GM06990 (cell line): ENCODE measurements around the gene ACTL6B.

Experiments
- DNase-seq: peaks from one replicate; pipeline ENCODE4 v3.0.0-alpha.2; 2011; ENCODE audit not compliant: insufficient read length; ENCODE audit errors: extremely low read depth
- H3K27me3 ChIP-seq: replicated peaks from 2 replicates; pipeline ENCODE4 v1.6.0; 2011; ENCODE audit warnings: low read length; ENCODE audit not compliant: control insufficient read depth, insufficient read depth
- H3K36me3 ChIP-seq: 2 replicates; pipeline ENCODE4 v1.5.1; 2011; ENCODE audit warnings: low read length; ENCODE audit not compliant: control insufficient read depth, insufficient read depth
- H3K4me3 ChIP-seq: replicated peaks from 2 replicates; pipeline ENCODE4 v1.5.1; 2011; ENCODE audit warnings: low read depth, mild to moderate bottlenecking, control low read depth, low read length
- TF ChIP-seq, protein P1 (sequence below): IDR thresholded peaks from 2 replicates; pipeline ENCODE4 v1.5.1; 2011; ENCODE audit warnings: low read length, control low read depth, mild to moderate bottlenecking, inconsistent platforms; ENCODE audit not compliant: insufficient read depth, poor library complexity, severe bottlenecking

Gene ACTL6B

DNA sequence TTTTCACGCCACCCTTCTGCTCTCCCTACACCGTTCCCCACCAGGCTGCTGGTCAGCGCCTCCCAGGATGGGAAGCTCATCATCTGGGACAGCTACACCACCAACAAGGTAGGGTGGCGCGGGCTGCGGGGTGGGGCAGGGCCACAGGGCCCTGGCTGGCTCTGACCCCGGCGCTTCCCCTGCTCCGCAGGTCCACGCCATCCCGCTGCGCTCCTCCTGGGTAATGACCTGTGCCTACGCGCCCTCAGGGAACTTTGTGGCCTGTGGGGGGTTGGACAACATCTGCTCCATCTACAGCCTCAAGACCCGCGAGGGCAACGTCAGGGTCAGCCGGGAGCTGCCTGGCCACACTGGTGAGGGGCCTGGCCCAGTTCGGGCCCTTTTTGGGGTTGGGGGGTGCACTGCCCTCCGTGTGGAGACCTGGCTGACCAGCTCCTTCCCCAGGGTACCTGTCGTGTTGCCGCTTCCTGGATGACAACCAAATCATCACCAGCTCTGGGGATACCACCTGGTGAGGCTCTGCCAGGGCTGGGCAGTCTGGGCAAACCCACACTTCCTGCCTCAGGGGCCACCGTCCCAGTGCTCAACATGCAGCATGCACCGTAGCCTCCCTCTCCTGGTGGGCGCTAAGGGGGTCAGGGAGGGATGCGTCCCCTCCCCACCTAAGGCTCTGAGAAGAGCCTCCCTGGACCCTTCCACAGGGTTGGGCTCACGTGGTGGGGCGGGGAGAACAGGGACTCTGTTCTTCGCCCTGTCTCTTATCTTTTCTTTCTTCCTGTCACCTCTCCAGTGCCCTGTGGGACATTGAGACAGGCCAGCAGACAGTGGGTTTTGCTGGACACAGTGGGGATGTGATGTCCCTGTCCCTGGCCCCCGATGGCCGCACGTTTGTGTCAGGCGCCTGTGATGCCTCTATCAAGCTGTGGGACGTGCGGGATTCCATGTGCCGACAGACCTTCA lies 21.3 kb upstream of the ACTL6B start:
- TF ChIP-seq, protein P1, sequence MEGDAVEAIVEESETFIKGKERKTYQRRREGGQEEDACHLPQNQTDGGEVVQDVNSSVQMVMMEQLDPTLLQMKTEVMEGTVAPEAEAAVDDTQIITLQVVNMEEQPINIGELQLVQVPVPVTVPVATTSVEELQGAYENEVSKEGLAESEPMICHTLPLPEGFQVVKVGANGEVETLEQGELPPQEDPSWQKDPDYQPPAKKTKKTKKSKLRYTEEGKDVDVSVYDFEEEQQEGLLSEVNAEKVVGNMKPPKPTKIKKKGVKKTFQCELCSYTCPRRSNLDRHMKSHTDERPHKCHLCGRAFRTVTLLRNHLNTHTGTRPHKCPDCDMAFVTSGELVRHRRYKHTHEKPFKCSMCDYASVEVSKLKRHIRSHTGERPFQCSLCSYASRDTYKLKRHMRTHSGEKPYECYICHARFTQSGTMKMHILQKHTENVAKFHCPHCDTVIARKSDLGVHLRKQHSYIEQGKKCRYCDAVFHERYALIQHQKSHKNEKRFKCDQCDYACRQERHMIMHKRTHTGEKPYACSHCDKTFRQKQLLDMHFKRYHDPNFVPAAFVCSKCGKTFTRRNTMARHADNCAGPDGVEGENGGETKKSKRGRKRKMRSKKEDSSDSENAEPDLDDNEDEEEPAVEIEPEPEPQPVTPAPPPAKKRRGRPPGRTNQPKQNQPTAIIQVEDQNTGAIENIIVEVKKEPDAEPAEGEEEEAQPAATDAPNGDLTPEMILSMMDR = no peak
- no peaks in the 10 kb centered on the region for H3K27me3 ChIP-seq
- DNase-seq = no peak
- H3K36me3 ChIP-seq = peaks cover 42% of the 10 kb centered on the region
- no peak overlapping the region for H3K4me3 ChIP-seq

DNA sequence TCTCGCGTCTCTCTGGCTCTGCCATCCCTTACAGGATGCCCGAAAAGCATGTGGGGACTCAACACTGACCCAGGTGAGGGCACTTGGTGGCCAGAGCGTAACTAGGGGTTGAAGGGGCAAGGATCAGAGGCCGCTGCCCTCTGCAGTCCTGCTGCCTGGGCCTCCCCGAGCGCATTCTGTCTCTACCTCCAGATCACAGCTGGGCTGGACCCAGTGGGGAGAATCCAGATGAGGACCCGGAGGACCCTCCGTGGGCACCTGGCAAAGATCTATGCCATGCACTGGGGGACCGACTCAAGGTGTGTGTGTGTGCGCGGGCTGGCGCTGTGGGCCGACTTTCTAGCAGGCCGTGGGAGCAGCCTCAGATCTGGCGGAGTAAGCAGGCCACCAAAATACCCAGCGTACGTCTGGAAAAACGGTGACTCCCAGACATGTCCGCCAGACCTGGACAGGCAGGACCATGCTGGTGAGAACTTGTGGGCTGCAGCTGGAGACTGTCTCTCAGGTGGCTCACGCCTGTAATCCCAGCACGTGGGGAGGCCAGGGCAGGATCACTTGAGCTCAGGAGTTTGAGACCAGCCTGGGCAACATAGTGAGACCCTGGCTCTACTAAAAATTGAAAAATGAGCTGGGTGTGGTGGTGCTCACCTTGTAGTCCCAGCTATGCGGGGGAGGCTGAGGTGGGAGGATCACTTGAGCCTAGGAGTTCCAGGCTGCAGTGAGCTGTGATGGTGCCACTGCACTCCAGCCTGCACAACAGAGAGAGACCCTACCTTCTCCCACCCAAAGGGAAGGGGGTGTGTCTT lies 20.5 kb upstream of the ACTL6B start:
- no peak for DNase-seq
- Histone ChIP-seq H3K4me3 (peak overlapping the region; percentile 96), H3K27me3 (no peaks in the 10 kb centered on the region), H3K36me3 (peaks cover 36% of the 10 kb centered on the region)
- TF ChIP-seq, protein P1 = no peak

DNA sequence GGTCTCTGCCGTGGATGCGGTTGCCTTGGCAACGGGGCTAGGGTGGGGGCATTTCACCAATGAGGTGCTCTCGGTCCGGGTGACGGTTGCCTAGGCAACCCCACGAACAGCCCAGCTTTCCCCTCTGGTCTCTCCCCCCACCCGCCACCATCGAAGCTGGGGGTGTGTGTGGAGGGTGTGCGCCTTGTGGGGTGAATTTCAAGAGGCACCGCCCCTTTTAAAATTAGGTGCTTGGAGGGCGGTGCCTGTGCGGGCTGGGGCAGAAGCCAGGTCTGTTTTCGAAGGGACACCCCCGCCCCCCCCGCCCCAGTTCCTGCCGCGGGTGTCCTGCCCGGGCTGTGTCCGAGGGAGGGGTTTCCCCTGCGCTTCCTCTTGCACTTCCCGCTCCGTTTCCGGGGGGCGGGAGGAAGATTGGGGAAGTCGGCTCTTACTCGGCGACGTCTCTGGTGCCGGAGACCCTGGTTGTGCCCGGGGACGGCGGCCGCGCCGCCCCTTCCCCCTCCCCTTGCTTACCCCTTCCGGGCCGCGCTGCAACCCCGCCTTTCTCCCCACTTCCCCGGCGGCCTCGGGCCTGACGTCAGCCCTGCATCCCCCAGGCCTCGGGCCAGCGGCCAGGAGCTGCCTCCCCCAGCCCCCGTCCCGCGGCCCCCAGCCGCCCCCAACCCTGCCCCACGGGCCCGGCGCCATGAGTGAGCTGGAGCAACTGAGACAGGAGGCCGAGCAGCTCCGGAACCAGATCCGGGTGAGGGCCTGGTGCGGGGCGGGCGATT lies 19.5 kb upstream of the ACTL6B start:
- TF ChIP-seq, protein P1 = no peak
- peaks cover 30% of the 10 kb centered on the region for H3K36me3 ChIP-seq
- peak overlapping the region; percentile 96 for H3K4me3 ChIP-seq
- DNase-seq = peak; percentile 90
- no peaks in the 10 kb centered on the region for H3K27me3 ChIP-seq

DNA sequence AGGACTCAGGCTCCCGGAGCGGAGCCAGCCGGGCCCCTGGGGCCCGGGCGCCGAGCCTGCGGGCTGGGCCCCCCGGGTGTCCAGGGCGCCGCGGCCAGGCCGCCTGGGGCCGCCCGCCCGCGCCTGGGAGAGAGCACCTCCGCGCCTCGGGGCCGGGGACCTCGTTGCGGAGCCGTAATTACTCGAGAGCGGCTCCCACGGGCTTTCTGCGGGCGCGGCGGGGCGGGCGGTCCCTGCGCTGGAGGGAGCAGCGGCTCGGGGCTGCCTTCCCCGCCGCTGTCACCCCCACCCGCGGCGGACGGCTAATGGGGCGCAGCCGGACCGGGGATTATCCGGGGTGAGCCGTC lies 18.8 kb upstream of the ACTL6B start:
- H3K27me3 ChIP-seq = no peaks in the 10 kb centered on the region
- H3K36me3 ChIP-seq = peaks cover 24% of the 10 kb centered on the region
- DNase-seq = no peak
- TF ChIP-seq, protein P1 = no peak
- peak overlapping the region; percentile 96 for H3K4me3 ChIP-seq

DNA sequence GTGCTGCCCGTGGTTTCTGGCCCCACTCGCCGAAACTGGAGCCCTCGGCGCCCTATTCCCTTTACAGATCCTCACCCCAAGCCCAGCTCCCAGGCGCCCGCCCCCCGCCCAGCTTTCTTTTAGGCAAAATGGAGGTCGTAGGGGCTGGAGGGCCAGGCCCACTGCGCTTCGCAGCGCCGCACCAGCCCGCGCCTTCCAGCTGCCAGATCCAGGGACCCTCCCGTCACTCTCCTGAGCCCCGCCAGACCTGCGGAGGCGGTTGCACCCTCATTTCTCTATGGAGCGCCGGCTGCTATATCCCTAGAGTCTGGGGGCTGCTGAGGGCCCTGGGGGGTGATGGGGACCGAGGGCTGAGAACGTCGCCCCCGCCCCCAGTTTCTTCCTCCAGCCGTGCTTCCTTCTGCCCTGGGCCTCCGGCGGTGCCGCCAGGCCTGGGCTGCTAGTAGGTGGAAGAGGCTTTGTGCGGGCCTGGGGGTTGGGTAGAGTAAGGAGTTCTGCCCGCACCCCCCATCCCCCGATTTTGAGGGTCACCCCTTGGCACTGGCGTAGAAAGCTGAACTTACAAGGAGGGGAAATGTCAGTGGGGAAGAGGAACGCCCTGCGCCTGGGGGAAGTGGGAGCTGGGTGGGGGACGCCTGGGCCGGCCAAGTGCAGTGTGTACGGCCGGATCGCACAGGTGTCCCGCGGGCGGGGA lies 18.3 kb upstream of the ACTL6B start:
- no peak for DNase-seq
- Histone ChIP-seq H3K36me3 (peaks cover 22% of the 10 kb centered on the region), H3K27me3 (no peaks in the 10 kb centered on the region), H3K4me3 (peak overlapping the region; percentile 96)
- TF ChIP-seq, protein P1 = no peak
